Bone marrow (tissue), 2 donors: ENCODE results near the gene LLGL2.

Source experiments
- DNase-seq, 2 donors: peaks; one replicate each; lab custom pipeline; 2025; lab: John Stamatoyannopoulos, UW

LLGL2 gene

DNA sequence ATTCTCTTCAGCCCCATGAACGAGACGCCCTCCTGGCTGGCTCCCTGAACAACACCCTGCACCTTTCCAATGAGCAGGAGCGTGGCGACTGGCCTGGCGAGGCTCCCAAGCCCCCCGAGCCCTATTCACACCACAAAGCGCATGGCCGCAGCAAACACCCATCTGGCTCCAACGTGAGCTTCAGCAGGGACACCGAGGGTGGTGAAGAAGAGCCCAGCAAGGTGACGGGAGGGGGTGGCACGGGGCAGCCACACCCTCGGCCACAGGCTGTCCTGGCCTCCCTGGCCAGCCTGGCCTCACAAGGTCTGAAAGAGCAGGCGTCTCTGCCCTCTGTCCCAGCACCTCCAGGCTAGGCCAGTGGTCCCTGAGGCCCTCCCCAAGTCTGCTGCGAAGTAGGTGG lies 33.8 kb upstream of the LLGL2 start:
- DNase-seq, result no peak

- no peak for DNase-seq
Observed at GRCh38 chr17:75492555-75493168, 32.8 kb upstream of the LLGL2 start.

GRCh38 chr17:75493476-75494129 lies 31.9 kb upstream of the LLGL2 start:
- no peak for DNase-seq

DNA sequence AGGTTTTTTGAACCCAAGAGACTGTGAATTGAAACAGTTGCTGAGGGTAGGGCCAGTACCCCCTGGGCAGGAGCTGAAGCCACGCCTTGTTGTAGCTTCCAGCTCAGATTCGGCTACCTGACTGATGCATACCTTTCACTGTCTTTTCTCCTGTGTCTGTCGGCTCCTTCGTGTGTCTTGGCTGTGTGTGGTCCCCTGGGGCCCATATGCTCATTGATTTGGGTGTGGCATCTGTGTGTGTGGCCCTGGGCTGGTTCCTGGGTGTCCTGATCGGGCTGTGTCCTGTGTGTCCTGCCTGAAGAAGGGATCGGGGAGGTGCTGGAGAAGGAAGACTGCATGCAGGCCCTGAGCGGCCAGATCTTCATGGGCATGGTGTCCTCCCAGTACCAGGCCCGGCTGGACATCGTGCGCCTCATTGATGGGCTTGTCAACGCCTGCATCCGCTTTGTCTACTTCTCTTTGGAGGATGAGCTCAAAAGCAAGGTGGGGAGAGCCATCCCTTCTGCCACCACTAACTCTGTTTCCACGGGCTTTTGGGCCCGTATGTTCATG lies 31.1 kb upstream of the LLGL2 start:
- no peak for DNase-seq

DNA sequence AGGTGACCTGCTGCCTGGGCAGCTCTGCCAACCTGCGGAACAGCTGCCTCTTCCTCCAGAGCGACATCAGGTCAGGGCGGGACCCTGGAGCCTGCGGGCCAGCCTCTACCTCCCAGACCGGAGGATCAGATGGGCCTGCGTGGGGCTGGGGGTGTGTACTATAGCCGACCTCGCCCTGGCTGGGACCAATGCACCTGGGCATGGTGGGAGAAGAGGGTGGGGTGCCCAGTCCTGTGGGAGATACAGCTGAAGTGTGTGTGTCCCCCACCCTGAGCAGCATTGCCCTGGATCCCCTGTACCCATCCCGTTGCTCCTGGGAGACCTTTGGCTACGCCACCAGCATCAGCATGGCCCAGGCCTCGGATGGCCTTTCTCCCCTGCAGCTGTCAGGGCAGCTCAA lies 29.5 kb upstream of the LLGL2 start:
- DNase-seq, result no peak

GRCh38 chr17:75498039-75498725 lies 27.3 kb upstream of the LLGL2 start:
- DNase-seq, result peak in 1 of 2 donors; percentile 56

DNA sequence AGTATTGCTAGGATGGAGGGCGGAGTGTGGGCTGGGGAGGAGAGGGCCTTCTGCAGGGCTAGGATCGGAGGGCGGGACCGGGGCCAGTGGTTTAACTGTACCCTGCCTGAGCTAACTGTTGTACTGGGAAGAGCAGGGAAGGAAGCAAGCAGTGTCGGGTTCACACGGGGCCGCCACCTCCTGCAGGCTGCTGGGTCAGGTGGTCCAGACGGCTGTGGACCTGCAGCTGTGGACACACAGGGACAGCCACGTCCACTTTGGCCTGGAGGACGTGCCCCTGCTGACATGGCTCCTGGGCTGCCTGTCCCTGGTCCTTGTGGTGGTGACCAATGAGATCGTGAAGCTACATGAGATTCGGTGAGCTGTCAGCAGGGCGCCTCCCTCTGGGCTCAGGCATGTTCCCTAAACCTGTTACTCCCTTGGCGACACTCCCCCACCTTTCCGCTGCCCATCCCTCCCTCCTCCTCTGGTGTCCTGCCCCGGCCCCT lies 26.7 kb upstream of the LLGL2 start:
- no peak for DNase-seq

- DNase-seq, result no peak
Observed at GRCh38 chr17:75499313-75500022, 26.0 kb upstream of the LLGL2 start.

- no peak for DNase-seq
Observed at GRCh38 chr17:75500419-75501216, 24.9 kb upstream of the LLGL2 start.

GRCh38 chr17:75501378-75502071 lies 24.0 kb upstream of the LLGL2 start:
- no peak for DNase-seq

- DNase-seq, result no peak
Observed at GRCh38 chr17:75502072-75502720, 23.3 kb upstream of the LLGL2 start.

GRCh38 chr17:75502721-75503329 lies 22.7 kb upstream of the LLGL2 start:
- no peak for DNase-seq

DNA sequence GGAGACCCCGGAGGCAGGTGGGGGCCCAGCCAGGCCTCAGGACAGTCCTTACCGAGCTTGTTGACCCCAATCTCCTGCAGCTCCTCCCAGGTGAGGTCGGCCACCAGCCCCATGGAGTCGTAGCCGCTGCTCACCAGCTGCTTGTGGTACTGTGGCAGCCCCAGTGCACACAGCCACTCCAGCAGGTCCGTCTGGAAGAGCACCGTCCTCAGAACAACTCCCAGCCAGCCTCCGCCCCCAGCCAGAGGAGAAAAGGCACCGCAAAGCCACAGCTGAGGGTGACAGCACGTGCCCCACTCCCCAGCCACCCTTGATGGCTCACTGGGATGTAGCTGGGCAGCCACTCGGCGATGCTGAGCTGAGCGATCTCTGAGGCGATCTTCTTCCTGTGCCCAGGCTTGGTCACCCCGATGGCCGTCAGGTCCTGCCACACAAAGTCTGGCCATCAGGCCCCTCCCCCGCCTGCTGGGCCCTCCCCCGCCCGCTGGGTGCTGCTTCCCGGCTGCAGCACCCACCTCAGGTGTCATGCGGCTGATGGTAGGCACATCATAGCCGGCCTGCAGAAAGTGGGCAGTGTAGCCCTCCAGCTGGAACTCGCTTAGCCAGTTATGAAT lies 22.1 kb upstream of the LLGL2 start:
- DNase-seq, result no peak

- no peak for DNase-seq
Observed at GRCh38 chr17:75503976-75504346, 21.5 kb upstream of the LLGL2 start.

GRCh38 chr17:75504347-75505151 lies 20.9 kb upstream of the LLGL2 start:
- no peak for DNase-seq

- DNase-seq, result no peak
Observed at GRCh38 chr17:75505152-75505409, 20.4 kb upstream of the LLGL2 start.

DNA sequence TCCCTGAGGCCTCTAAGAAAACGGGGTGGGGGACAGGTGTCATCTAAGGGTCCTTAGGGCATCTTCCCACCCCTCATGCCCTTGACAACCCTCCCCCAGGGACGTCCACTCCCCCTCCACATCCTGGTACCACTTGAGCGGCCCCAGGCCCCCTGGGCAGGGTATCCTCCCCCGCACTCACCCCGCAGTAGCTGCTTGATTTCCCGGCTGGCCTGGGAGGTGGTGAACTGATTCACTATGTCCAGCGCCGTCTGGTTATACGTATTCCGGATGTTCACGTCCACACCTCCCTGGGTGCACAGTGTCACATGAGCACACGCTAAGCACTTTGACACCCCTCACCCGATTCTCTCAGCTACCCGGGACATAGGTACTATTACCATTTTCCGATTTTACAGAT lies 19.9 kb upstream of the LLGL2 start:
- no peak for DNase-seq

DNA sequence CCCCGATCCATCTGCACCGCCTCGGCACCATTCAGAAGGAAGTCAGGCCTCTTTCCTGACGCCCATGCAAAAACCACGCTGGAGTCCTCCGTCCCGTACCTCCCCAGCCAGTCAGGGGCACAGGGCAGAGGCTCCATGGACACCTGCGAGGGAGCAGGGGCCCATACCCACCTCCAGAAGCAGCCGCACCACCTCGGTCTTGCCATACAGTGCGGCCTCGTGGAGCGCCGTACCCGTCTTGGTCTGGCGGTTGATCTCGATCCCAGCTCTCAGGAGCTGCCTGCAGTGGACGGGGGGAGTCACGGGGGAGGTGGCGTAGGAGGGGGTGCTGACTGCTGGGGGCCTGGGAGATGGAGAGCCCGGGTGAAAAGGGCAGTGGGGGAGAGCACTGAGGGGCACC lies 19.4 kb upstream of the LLGL2 start:
- DNase-seq, result no peak

GRCh38 chr17:75506888-75507287 lies 18.6 kb upstream of the LLGL2 start:
- DNase-seq, result no peak
